Karpas-422 (cell line): Measurements from ENCODE around the gene WDR19. TPM values are rescaled to one million over a fixed set of nuclear protein-coding genes. Genes with fewer than 3 reads are reported as not detected.
"Not testable (repeated sequence)": the region's sequence is repeated elsewhere in the genome, so short reads cannot be mapped to it uniquely, and the experiment has no call there.

Experiments
- DNase-seq: peaks from one replicate; pipeline ENCODE4 v3.0.0-alpha.2; 2015
- H2AFZ ChIP-seq: fragments of 200-600 bp; sonication (generic); 2 replicates; pipeline ENCODE4 v1.6.1; 2014; ENCODE audit warnings: antibody characterized with exemption, low read length, mixed read lengths
- H3K27ac ChIP-seq: fragments of 200-600 bp; sonication (generic); 2 replicates; pipeline ENCODE4 v1.5.1; 2014; ENCODE audit warnings: mild to moderate bottlenecking, low read length, moderate library complexity
- H3K27me3 ChIP-seq: fragments of 200-600 bp; sonication (generic); 2 replicates; pipeline ENCODE4 v1.6.1; 2014; ENCODE audit warnings: low read length, mixed read lengths
- H3K36me3 ChIP-seq: fragments of 200-600 bp; sonication (generic); 2 replicates; pipeline ENCODE4 v1.6.1; 2014; ENCODE audit warnings: low read length, mixed read lengths; ENCODE audit not compliant: insufficient read depth
- H3K4me1 ChIP-seq: fragments of 200-600 bp; sonication (generic); 2 replicates; pipeline ENCODE4 v1.6.1; 2014; ENCODE audit warnings: mild to moderate bottlenecking, low read length, mixed read lengths
- H3K4me2 ChIP-seq: fragments of 200-600 bp; sonication (generic); 2 replicates; pipeline ENCODE4 v1.6.1; 2014; ENCODE audit warnings: low read length, low read depth, mild to moderate bottlenecking; ENCODE audit not compliant: poor library complexity, severe bottlenecking
- H3K4me3 ChIP-seq: fragments of 200-600 bp; sonication (generic); 2 replicates; pipeline ENCODE4 v1.5.1; 2014; ENCODE audit warnings: mild to moderate bottlenecking, antibody characterized with exemption, low read length, mixed read lengths
- H3K79me2 ChIP-seq: fragments of 200-600 bp; sonication (generic); 2 replicates; pipeline ENCODE4 v1.6.1; 2014; ENCODE audit warnings: mild to moderate bottlenecking, low read length, mixed read lengths
- H3K9ac ChIP-seq: fragments of 200-600 bp; sonication (generic); 2 replicates; pipeline ENCODE4 v1.6.0; 2014; ENCODE audit warnings: low read length
- H3K9me2 ChIP-seq: fragments of 200-600 bp; sonication (generic), shearing (Covaris generic); replicated peaks from 2 replicates; pipeline ENCODE4 v1.6.0; 2014; ENCODE audit warnings: mild to moderate bottlenecking, low read length, moderate library complexity; ENCODE audit not compliant: insufficient read depth
- H3K9me3 ChIP-seq: fragments of 300-700, 200-600 bp; sonication (generic); 2 replicates; pipeline ENCODE4 v1.6.1; 2014; ENCODE audit warnings: low read length, mixed read lengths
- H4K20me1 ChIP-seq: fragments of 200-600 bp; sonication (generic); 2 replicates; pipeline ENCODE4 v1.6.1; 2014; ENCODE audit warnings: mild to moderate bottlenecking, antibody characterized with exemption, low read length, low read depth; ENCODE audit not compliant: insufficient read depth
- total RNA-seq: library from RNA; depleted of rRNA; stranded (reverse); fragments of >200 nt; shearing (Covaris generic); gene quantifications from 2 replicates; pipeline ENCODE4 v1.2.3, GENCODE V29; 2014; ENCODE audit warnings: low replicate concordance

Gene WDR19
- total RNA-seq, 1 experiment from 2014 or later: 160 TPM

- H4K20me1 ChIP-seq: no peaks in the 10 kb centered on the region
- H2AFZ ChIP-seq: peak overlapping the region; percentile 82; the same call in 1 of the 2 replicates
- no peaks in the 10 kb centered on the region for H3K9me2 ChIP-seq
- no peaks in the 10 kb centered on the region for H3K9me3 ChIP-seq
- peak; percentile 91 for DNase-seq
- peak overlapping the region; percentile 81 for H3K4me2 ChIP-seq
- no peaks in the 10 kb centered on the region for H3K27me3 ChIP-seq
- no peaks in the 10 kb centered on the region for H3K79me2 ChIP-seq
- no peaks in the 10 kb centered on the region for H3K36me3 ChIP-seq
- peak overlapping the region; percentile 99 for H3K27ac ChIP-seq
- peaks cover 46% of the 10 kb centered on the region for H3K4me1 ChIP-seq
- H3K4me3 ChIP-seq: peak overlapping the region; percentile 47
- H3K9ac ChIP-seq: peak overlapping the region; percentile 71
These were observed 15.7 kb upstream of the WDR19 start for GRCh38 chr4:39166669-39167068.

GRCh38 chr4:39169426-39169825 lies 12.9 kb upstream of the WDR19 start:
- H3K4me1 ChIP-seq: peaks cover 52% of the 10 kb centered on the region
- DNase-seq: no peak
- peak overlapping the region; percentile 99 for H3K27ac ChIP-seq
- H4K20me1 ChIP-seq: no peaks in the 10 kb centered on the region
- no peaks in the 10 kb centered on the region for H3K79me2 ChIP-seq
- no peaks in the 10 kb centered on the region for H3K9me3 ChIP-seq
- peak overlapping the region; percentile 8; the same call in 1 of the 2 replicates for H2AFZ ChIP-seq
- no peaks in the 10 kb centered on the region for H3K36me3 ChIP-seq
- no peak overlapping the region for H3K4me3 ChIP-seq
- no peaks in the 10 kb centered on the region for H3K27me3 ChIP-seq
- H3K9ac ChIP-seq: no peak overlapping the region
- no peak overlapping the region for H3K4me2 ChIP-seq
- no peaks in the 10 kb centered on the region for H3K9me2 ChIP-seq

- H4K20me1 ChIP-seq: no peaks in the 10 kb centered on the region
- peaks cover 43% of the 10 kb centered on the region for H3K4me1 ChIP-seq
- no peak overlapping the region for H3K4me2 ChIP-seq
- no peak overlapping the region for H3K27ac ChIP-seq
- H3K9ac ChIP-seq: no peak overlapping the region
- H3K9me3 ChIP-seq: no peaks in the 10 kb centered on the region
- no peak for DNase-seq
- H3K79me2 ChIP-seq: no peaks in the 10 kb centered on the region
- no peaks in the 10 kb centered on the region for H3K27me3 ChIP-seq
- H3K9me2 ChIP-seq: no peaks in the 10 kb centered on the region
- no peak overlapping the region for H2AFZ ChIP-seq
- H3K36me3 ChIP-seq: no peaks in the 10 kb centered on the region
- H3K4me3 ChIP-seq: no peak overlapping the region
These were observed 12.0 kb upstream of the WDR19 start for GRCh38 chr4:39170301-39170700.

- Histone ChIP-seq H3K27me3 (no peaks in the 10 kb centered on the region), H3K36me3 (no peaks in the 10 kb centered on the region), H3K4me2 (no peak overlapping the region), H3K4me3 (no peak overlapping the region), H3K79me2 (peaks cover 19% of the 10 kb centered on the region), H3K9ac (no peak overlapping the region), H4K20me1 (no peaks in the 10 kb centered on the region), H3K9me2 (no peaks in the 10 kb centered on the region), H3K27ac (no peak overlapping the region), H2AFZ (0 out of 2 replicates have a peak overlapping the region, but pooled peaks have one; percentile 23), H3K9me3 (no peaks in the 10 kb centered on the region), H3K4me1 (peaks cover 14% of the 10 kb centered on the region)
- DNase-seq: no peak
These were observed 3.6 kb upstream of the WDR19 start for GRCh38 chr4:39178706-39179105.

GRCh38 chr4:39179681-39180080 lies 2.6 kb upstream of the WDR19 start:
- H3K9ac ChIP-seq: no peak overlapping the region
- DNase-seq: no peak
- no peaks in the 10 kb centered on the region for H3K27me3 ChIP-seq
- no peaks in the 10 kb centered on the region for H3K36me3 ChIP-seq
- H3K9me3 ChIP-seq: no peaks in the 10 kb centered on the region
- H3K79me2 ChIP-seq: peaks cover 28% of the 10 kb centered on the region
- H4K20me1 ChIP-seq: no peaks in the 10 kb centered on the region
- no peaks in the 10 kb centered on the region for H3K9me2 ChIP-seq
- no peak overlapping the region for H3K4me2 ChIP-seq
- peaks cover 21% of the 10 kb centered on the region for H3K4me1 ChIP-seq
- H3K27ac ChIP-seq: peak overlapping the region; percentile 1; the same call in 1 of the 2 replicates
- no peak overlapping the region for H3K4me3 ChIP-seq
- no peak overlapping the region for H2AFZ ChIP-seq

GRCh38 chr4:39180629-39181028 lies 1.7 kb upstream of the WDR19 start:
- not testable (repeated sequence) for H3K36me3 ChIP-seq, H3K27me3 ChIP-seq, H3K4me3 ChIP-seq, H3K9me2 ChIP-seq, H4K20me1 ChIP-seq, H2AFZ ChIP-seq, DNase-seq, H3K9me3 ChIP-seq, H3K9ac ChIP-seq
- peak overlapping the region; percentile 97 for H3K4me2 ChIP-seq
- H3K79me2 ChIP-seq: peaks cover 36% of the 10 kb centered on the region
- H3K4me1 ChIP-seq: peaks cover 21% of the 10 kb centered on the region
- 0 out of 2 replicates have a peak overlapping the region, but pooled peaks have one; percentile 82 for H3K27ac ChIP-seq

GRCh38 chr4:39181520-39181904 lies 817 bp upstream of the WDR19 start:
- Histone ChIP-seq H2AFZ (peak overlapping the region; percentile 44; the same call in 1 of the 2 replicates), H3K4me1 (peaks cover 21% of the 10 kb centered on the region), H3K79me2 (peaks cover 36% of the 10 kb centered on the region), H3K4me3 (peak overlapping the region; percentile 68), H3K9me2 (no peaks in the 10 kb centered on the region), H3K9me3 (no peaks in the 10 kb centered on the region), H3K36me3 (no peaks in the 10 kb centered on the region; the same call in 1 of the 2 replicates), H3K27me3 (no peaks in the 10 kb centered on the region), H3K4me2 (peak overlapping the region; percentile 97), H4K20me1 (no peaks in the 10 kb centered on the region), H3K27ac (peak overlapping the region; percentile 82), H3K9ac (peak overlapping the region; percentile 74)
- DNase-seq: peak; percentile 54

GRCh38 chr4:39201963-39202362 lies 19.6 kb downstream of the WDR19 start:
- no peaks in the 10 kb centered on the region for H3K27me3 ChIP-seq
- DNase-seq: no peak
- H3K79me2 ChIP-seq: no peaks in the 10 kb centered on the region
- no peaks in the 10 kb centered on the region for H3K9me3 ChIP-seq
- H3K4me1 ChIP-seq: no peaks in the 10 kb centered on the region
- H3K4me2 ChIP-seq: no peak overlapping the region
- H2AFZ ChIP-seq: no peak overlapping the region
- no peak overlapping the region for H3K27ac ChIP-seq
- H3K9ac ChIP-seq: no peak overlapping the region
- H3K36me3 ChIP-seq: peaks cover 40% of the 10 kb centered on the region
- H3K4me3 ChIP-seq: no peak overlapping the region
- H3K9me2 ChIP-seq: no peaks in the 10 kb centered on the region
- H4K20me1 ChIP-seq: no peaks in the 10 kb centered on the region
